ENCODE data around the gene RFTN2. TPM values are rescaled to one million over a fixed set of nuclear protein-coding genes. Genes with fewer than 3 reads are reported as not detected.

The RFTN2 gene
- total and polyA plus RNA-seq, 2 of the 13 experiments (the other 11 are each of a cell fraction or from before 2014, with no cell fraction given) = not detected

DNA sequence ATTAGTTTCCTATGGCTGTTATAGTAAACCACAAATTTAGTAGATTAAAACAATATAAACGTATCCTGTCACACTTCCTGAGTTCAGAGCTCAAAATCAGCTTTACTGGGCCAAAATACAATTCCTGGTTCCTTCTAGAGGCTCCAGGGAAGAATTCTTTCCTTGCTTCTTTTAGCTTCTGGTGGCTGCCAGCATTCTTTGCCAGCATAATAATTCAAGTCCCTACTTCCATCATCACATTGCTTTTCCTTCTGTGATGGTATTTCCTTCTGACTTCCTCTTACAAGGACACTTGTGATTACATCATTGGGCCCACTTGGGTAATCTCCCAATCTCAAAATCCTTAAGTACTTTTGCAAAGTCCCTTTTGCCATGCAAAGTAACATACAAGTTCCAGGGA is 118.9 kb downstream of the RFTN2 start:
- no peaks in the 10 kb centered on the region for H4K20me1 ChIP-seq (ENCODE audit: insufficient read depth, low read length)
- ChIA-PET CTCF (ENCODE audit: low intra/inter-chr PET ratio, low total read pairs) (no interaction called here), POLR2A (no interaction called here)
- no peak overlapping the region for H3K4me3 ChIP-seq (replicated peaks in 1 of 3; ENCODE audit: insufficient read depth in 1 of 3, low read depth in 2 of 3, low read length in 3 of 3)
- no peak overlapping the region for H3K9ac ChIP-seq (ENCODE audit: insufficient read depth, low read depth, low read length)
- H3K27ac ChIP-seq (ENCODE audit: extremely low read length, insufficient read depth, low read length) = no peak overlapping the region
- no peak overlapping the region for H3K4me2 ChIP-seq (ENCODE audit: low read depth, low read length)
- H3K27me3 ChIP-seq (ENCODE audit: control insufficient read depth in 1 of 2, insufficient read depth in 2 of 2, low read length in 2 of 2) = no peaks in the 10 kb centered on the region
- H3K79me2 ChIP-seq (ENCODE audit: insufficient read depth, low read length) = no peaks in the 10 kb centered on the region
- ATAC-seq (no peak), FAIRE-seq (no peak), DNase-seq (ENCODE audit: low spot score) (no peak)
- peaks cover 2 to 18% of the 10 kb centered on the region in 2 experiments for H3K36me3 ChIP-seq (replicated peaks in 1 of 2; ENCODE audit: control insufficient read depth in 1 of 2, insufficient read depth in 2 of 2, low read length in 2 of 2)
- in situ Hi-C loops (cut with HindIII; ENCODE audit: extremely low pct_ligation_motif_present, low pct_unique_long_range_greater_than_20kb) = no loop called here
- TSS peak; percentile 9 for BruUV-seq (replicated peaks)
- H3K4me1 ChIP-seq (ENCODE audit: insufficient read depth, low read length) = no peaks in the 10 kb centered on the region
- 97% methylated on average over 1 of the region's 1 CpG for WGBS (ENCODE audit: low lambda C conversion rate)
- no peak overlapping the region for H2AFZ ChIP-seq (ENCODE audit: low read length)
- H3K9me3 ChIP-seq (ENCODE audit: low read length) = no peaks in the 10 kb centered on the region
- no peak for TF ChIP-seq ZBTB1 (CRISPR knock-in tag; IDR thresholded peaks at IDR 0.05; ENCODE audit: borderline replicate concordance)
- peak; percentile 39; the same call in 1 of the 2 replicates for TF ChIP-seq ATF7 (IDR thresholded peaks at IDR 0.05)
- TF ChIP-seq ATF7 (CRISPR knock-in tag; IDR thresholded peaks at IDR 0.05) = no peak
- intact Hi-C loops (cut with micrococcal nuclease; ENCODE audit: unreplicated experiment) = no loop called here

- ChIA-PET POLR2A (interaction anchor here (1.2 kb wide), 1 partner anchor 39 kb away, joined by 3 read pairs; the partner anchor contains the start of gene MOB4), CTCF (ENCODE audit: low intra/inter-chr PET ratio, low total read pairs) (no interaction called here)
- BruUV-seq (replicated peaks) = no TSS peak
- no peak for DNase-seq (ENCODE audit: low spot score)
- no peak for FAIRE-seq
- TF ChIP-seq KIAA2018 (CRISPR knock-in tag; IDR thresholded peaks at IDR 0.05; ENCODE audit: borderline replicate concordance) (no peak), MAFF (IDR thresholded peaks at IDR 0.05; ENCODE audit: low read depth, low read length) (peak; percentile 80), MAFK (conservative IDR thresholded peaks at IDR 0.05 in 1 of 2, IDR thresholded peaks at IDR 0.05 in 1 of 2; ENCODE audit: low read length in 2 of 2) (peak; percentile 79 to 86)
- in situ Hi-C loops (cut with HindIII; ENCODE audit: extremely low pct_ligation_motif_present, low pct_unique_long_range_greater_than_20kb) (no loop called here), intact Hi-C loops (cut with micrococcal nuclease; ENCODE audit: unreplicated experiment) (no loop called here)
- H3K79me2 ChIP-seq (ENCODE audit: insufficient read depth, low read length) = no peaks in the 10 kb centered on the region
- no peak overlapping the region for H3K4me2 ChIP-seq (ENCODE audit: low read depth, low read length)
- H4K20me1 ChIP-seq (ENCODE audit: insufficient read depth, low read length) = no peaks in the 10 kb centered on the region
- H3K9ac ChIP-seq (ENCODE audit: insufficient read depth, low read depth, low read length) = no peak overlapping the region
- no peaks in the 10 kb centered on the region for H3K9me3 ChIP-seq (ENCODE audit: low read length)
- no peaks in the 10 kb centered on the region for H3K27me3 ChIP-seq (ENCODE audit: control insufficient read depth in 1 of 2, insufficient read depth in 2 of 2, low read length in 2 of 2)
- peaks cover 2 to 28% of the 10 kb centered on the region in 2 experiments for H3K36me3 ChIP-seq (replicated peaks in 1 of 2; ENCODE audit: control insufficient read depth in 1 of 2, insufficient read depth in 2 of 2, low read length in 2 of 2)
- ATAC-seq = no peak
- no peaks in the 10 kb centered on the region for H3K4me1 ChIP-seq (ENCODE audit: insufficient read depth, low read length)
- no peak overlapping the region for H2AFZ ChIP-seq (ENCODE audit: low read length)
- H3K27ac ChIP-seq (ENCODE audit: extremely low read length, insufficient read depth, low read length) = no peak overlapping the region
- no peak overlapping the region for H3K4me3 ChIP-seq (replicated peaks in 1 of 3; ENCODE audit: insufficient read depth in 1 of 3, low read depth in 2 of 3, low read length in 3 of 3)
These were observed 119.9 kb downstream of the RFTN2 start for GRCh38 chr2:197555467-197555866.

Data from HepG2 (cell line).